WTC11 (cell line): ENCODE measurements around the gene STAMBPL1.

Source experiments
- CTCF ChIP-seq: fragments of 200-600 bp; IDR thresholded peaks from 2 replicates; pipeline ENCODE4 v1.8.0; 2022; ENCODE audit warnings: antibody characterized with exemption
- E2F1 ChIP-seq: sonication (generic); formaldehyde crosslinking; IDR thresholded peaks from 2 replicates; pipeline ENCODE4 v1.8.0; 2022; ENCODE audit warnings: mild to moderate bottlenecking, missing genetic modification reagents
- EMX1 ChIP-seq: fragments of 250-450 bp; sonication (Bioruptor Pico); IDR thresholded peaks from 2 replicates; pipeline ENCODE4 v1.8.0; 2021; ENCODE audit warnings: mild to moderate bottlenecking
- FOXP1 ChIP-seq: sonication (generic); formaldehyde crosslinking; IDR thresholded peaks from 2 replicates; pipeline ENCODE4 v1.8.0; 2022; ENCODE audit warnings: missing genetic modification reagents, mild to moderate bottlenecking, moderate library complexity, borderline replicate concordance
- GABPB1 ChIP-seq: sonication (generic); formaldehyde crosslinking; IDR thresholded peaks from 2 replicates; pipeline ENCODE4 v1.8.1; 2023; ENCODE audit warnings: mild to moderate bottlenecking, missing genetic modification reagents
- NFE2L1 ChIP-seq: sonication (generic); formaldehyde crosslinking; IDR thresholded peaks from 2 replicates; pipeline ENCODE4 v1.8.1; 2023; ENCODE audit warnings: missing genetic modification reagents
- NFYB ChIP-seq: sonication (generic); formaldehyde crosslinking; conservative IDR thresholded peaks from 2 replicates; pipeline ENCODE4 v1.8.0; 2022; ENCODE audit warnings: low read depth, missing genetic modification reagents
- SP1 ChIP-seq: sonication (generic); formaldehyde crosslinking; conservative IDR thresholded peaks from 2 replicates; pipeline ENCODE4 v1.8.1; 2022; ENCODE audit warnings: missing genetic modification reagents
- ZNF396 ChIP-seq: fragments of 250-450 bp; sonication (Bioruptor Pico); IDR thresholded peaks from 2 replicates; pipeline ENCODE4 v1.8.0; 2021; ENCODE audit warnings: mild to moderate bottlenecking, moderate library complexity, borderline replicate concordance
- ZNF423 ChIP-seq: fragments of 250-450 bp; sonication (Bioruptor Pico); IDR thresholded peaks from 2 replicates; pipeline ENCODE4 v2.1.2; 2022; ENCODE audit warnings: mild to moderate bottlenecking, moderate library complexity
- TF ChIP-seq, protein P1 (sequence below): fragments of 250-450 bp; sonication (Bioruptor Pico); IDR thresholded peaks from 2 replicates; pipeline ENCODE4 v1.9.0; 2021; ENCODE audit warnings: mild to moderate bottlenecking, borderline replicate concordance

- TF ChIP-seq E2F1 (CRISPR knock-in tag) (no peak), ZNF396 (CRISPR knock-in tag) (no peak), CTCF (no peak), GABPB1 (CRISPR knock-in tag) (no peak), EMX1 (CRISPR knock-in tag) (no peak), SP1 (no peak), FOXP1 (CRISPR knock-in tag) (no peak), NFE2L1 (no peak), NFYB (no peak), ZNF423 (no peak)
- TF ChIP-seq, protein P1, sequence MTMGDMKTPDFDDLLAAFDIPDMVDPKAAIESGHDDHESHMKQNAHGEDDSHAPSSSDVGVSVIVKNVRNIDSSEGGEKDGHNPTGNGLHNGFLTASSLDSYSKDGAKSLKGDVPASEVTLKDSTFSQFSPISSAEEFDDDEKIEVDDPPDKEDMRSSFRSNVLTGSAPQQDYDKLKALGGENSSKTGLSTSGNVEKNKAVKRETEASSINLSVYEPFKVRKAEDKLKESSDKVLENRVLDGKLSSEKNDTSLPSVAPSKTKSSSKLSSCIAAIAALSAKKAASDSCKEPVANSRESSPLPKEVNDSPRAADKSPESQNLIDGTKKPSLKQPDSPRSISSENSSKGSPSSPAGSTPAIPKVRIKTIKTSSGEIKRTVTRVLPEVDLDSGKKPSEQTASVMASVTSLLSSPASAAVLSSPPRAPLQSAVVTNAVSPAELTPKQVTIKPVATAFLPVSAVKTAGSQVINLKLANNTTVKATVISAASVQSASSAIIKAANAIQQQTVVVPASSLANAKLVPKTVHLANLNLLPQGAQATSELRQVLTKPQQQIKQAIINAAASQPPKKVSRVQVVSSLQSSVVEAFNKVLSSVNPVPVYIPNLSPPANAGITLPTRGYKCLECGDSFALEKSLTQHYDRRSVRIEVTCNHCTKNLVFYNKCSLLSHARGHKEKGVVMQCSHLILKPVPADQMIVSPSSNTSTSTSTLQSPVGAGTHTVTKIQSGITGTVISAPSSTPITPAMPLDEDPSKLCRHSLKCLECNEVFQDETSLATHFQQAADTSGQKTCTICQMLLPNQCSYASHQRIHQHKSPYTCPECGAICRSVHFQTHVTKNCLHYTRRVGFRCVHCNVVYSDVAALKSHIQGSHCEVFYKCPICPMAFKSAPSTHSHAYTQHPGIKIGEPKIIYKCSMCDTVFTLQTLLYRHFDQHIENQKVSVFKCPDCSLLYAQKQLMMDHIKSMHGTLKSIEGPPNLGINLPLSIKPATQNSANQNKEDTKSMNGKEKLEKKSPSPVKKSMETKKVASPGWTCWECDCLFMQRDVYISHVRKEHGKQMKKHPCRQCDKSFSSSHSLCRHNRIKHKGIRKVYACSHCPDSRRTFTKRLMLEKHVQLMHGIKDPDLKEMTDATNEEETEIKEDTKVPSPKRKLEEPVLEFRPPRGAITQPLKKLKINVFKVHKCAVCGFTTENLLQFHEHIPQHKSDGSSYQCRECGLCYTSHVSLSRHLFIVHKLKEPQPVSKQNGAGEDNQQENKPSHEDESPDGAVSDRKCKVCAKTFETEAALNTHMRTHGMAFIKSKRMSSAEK (CRISPR knock-in tag) = no peak
Measured at GRCh38 chr10:88926566-88927415, 46.7 kb downstream of the STAMBPL1 start.
